HG03135 (cell line): Measurements from ENCODE around the gene IFRD2.
"Not testable (repeated sequence)": the region's sequence is repeated elsewhere in the genome, so short reads cannot be mapped to it uniquely, and the experiment has no call there.

Experiments
- ATAC-seq: cut with Tn5 transposase; IDR thresholded peaks from one replicate; pipeline ENCODE4 v1.9.1; 2021; ENCODE audit warnings: mild to moderate bottlenecking, moderate library complexity; ENCODE audit not compliant: unreplicated experiment

The IFRD2 gene

GRCh38 chr3:50255251-50255615 is 37.0 kb downstream of the IFRD2 start:
- ATAC-seq = no peak

GRCh38 chr3:50254577-50255250 is 37.5 kb downstream of the IFRD2 start:
- ATAC-seq = no peak

GRCh38 chr3:50251220-50251619 is 41.0 kb downstream of the IFRD2 start:
- no peak for ATAC-seq

- ATAC-seq = no peak
Measured at GRCh38 chr3:50250514-50250913, 41.7 kb downstream of the IFRD2 start.

- ATAC-seq = no peak
Measured at GRCh38 chr3:50249457-50249856, 42.8 kb downstream of the IFRD2 start.

GRCh38 chr3:50248387-50248786 is 43.8 kb downstream of the IFRD2 start:
- no peak for ATAC-seq

- peak; percentile 56 for ATAC-seq
Measured at GRCh38 chr3:50246517-50246954, 45.7 kb downstream of the IFRD2 start.

GRCh38 chr3:50245831-50246516 is 46.3 kb downstream of the IFRD2 start:
- peak; percentile 63 for ATAC-seq

- ATAC-seq = no peak
Measured at GRCh38 chr3:50245251-50245745, 46.9 kb downstream of the IFRD2 start.

- not testable (repeated sequence) for ATAC-seq
Measured at GRCh38 chr3:50244813-50245212, 47.4 kb downstream of the IFRD2 start.

- no peak for ATAC-seq
Measured at GRCh38 chr3:50243543-50243895, 48.7 kb downstream of the IFRD2 start.

- ATAC-seq = no peak
Measured at GRCh38 chr3:50242851-50243542, 49.2 kb downstream of the IFRD2 start.

- no peak for ATAC-seq
Measured at GRCh38 chr3:50242381-50242770, 49.9 kb downstream of the IFRD2 start.

- ATAC-seq = no peak
Measured at GRCh38 chr3:50241713-50242380, 50.4 kb downstream of the IFRD2 start.

GRCh38 chr3:50241163-50241562 is 51.1 kb downstream of the IFRD2 start:
- no peak for ATAC-seq

GRCh38 chr3:50239649-50240048 is 52.6 kb downstream of the IFRD2 start:
- ATAC-seq = no peak

- no peak for ATAC-seq
Measured at GRCh38 chr3:50238549-50239026, 53.6 kb downstream of the IFRD2 start.

- ATAC-seq = no peak
Measured at GRCh38 chr3:50237754-50238548, 54.3 kb downstream of the IFRD2 start.
